Skeletal muscle tissue (tissue), 4 donors: ENCODE data around the gene GABRB1. TPM values are rescaled to one million over a fixed set of nuclear protein-coding genes. Genes with fewer than 3 reads are reported as not detected.

Source experiments
- H3K27ac ChIP-seq: one replicate; pipeline ENCODE4 v1.7.0; 2013; ENCODE audit warnings: mild to moderate bottlenecking, low read depth, low read length, inconsistent platforms
- H3K27me3 ChIP-seq, 3 donors: one replicate each; pipeline ENCODE4 v1.7.0; 2013; ENCODE audit warnings: low read length in 3 of 3; ENCODE audit not compliant: control insufficient read depth in 3 of 3, insufficient read depth in 3 of 3
- H3K36me3 ChIP-seq, 3 donors: one replicate each; pipeline ENCODE4 v1.7.0; 2013; ENCODE audit warnings: low read length in 3 of 3; ENCODE audit not compliant: control insufficient read depth in 3 of 3, insufficient read depth in 3 of 3
- H3K4me1 ChIP-seq, 3 donors: one replicate each; pipeline ENCODE4 v1.7.0; 2013; ENCODE audit warnings: low read length in 3 of 3, mild to moderate bottlenecking in 3 of 3; ENCODE audit not compliant: control insufficient read depth in 3 of 3, insufficient read depth in 3 of 3
- H3K4me3 ChIP-seq, 3 donors: one replicate each; pipeline ENCODE4 v1.7.0; 2013; ENCODE audit warnings: low read length in 3 of 3
- H3K9ac ChIP-seq, 3 donors: one replicate each; pipeline ENCODE4 v1.7.0; 2013; ENCODE audit warnings: low read length in 3 of 3, mild to moderate bottlenecking in 3 of 3, moderate library complexity in 2 of 3, low read depth in 1 of 3
- H3K9me3 ChIP-seq, 3 donors: one replicate each; pipeline ENCODE4 v1.7.0; 2013; ENCODE audit warnings: low read length in 3 of 3; ENCODE audit not compliant: control insufficient read depth in 3 of 3
- total RNA-seq: library from RNA; depleted of rRNA; stranded (reverse); fragments of >200 nt; gene quantifications from one replicate; pipeline ENCODE4 v1.2.3, GENCODE V29; 2014
- donor health status: Osteomylitis.

GABRB1 gene
- total RNA-seq, 1 donor from 2014 or later: not detected

- no peaks in the 10 kb centered on the region for H3K4me1 ChIP-seq
- no peak overlapping the region for H3K4me3 ChIP-seq
- no peaks in the 10 kb centered on the region for H3K27me3 ChIP-seq
- no peak overlapping the region for H3K27ac ChIP-seq
- no peak overlapping the region for H3K9ac ChIP-seq
- no peaks in the 10 kb centered on the region for H3K36me3 ChIP-seq
- no peaks in the 10 kb centered on the region for H3K9me3 ChIP-seq
Observed at GRCh38 chr4:47215759-47216158, 184.4 kb downstream of the GABRB1 start.

- Histone ChIP-seq H3K4me3 (no peak overlapping the region), H3K9ac (no peak overlapping the region), H3K36me3 (no peaks in the 10 kb centered on the region), H3K9me3 (no peaks in the 10 kb centered on the region), H3K27me3 (no peaks in the 10 kb centered on the region), H3K27ac (no peak overlapping the region), H3K4me1 (no peaks in the 10 kb centered on the region)
Observed at GRCh38 chr4:47217291-47217690, 185.9 kb downstream of the GABRB1 start.

- no peak overlapping the region for H3K4me3 ChIP-seq
- no peak overlapping the region for H3K27ac ChIP-seq
- H3K4me1 ChIP-seq: no peaks in the 10 kb centered on the region
- no peaks in the 10 kb centered on the region for H3K36me3 ChIP-seq
- H3K27me3 ChIP-seq: no peaks in the 10 kb centered on the region
- H3K9me3 ChIP-seq: no peaks in the 10 kb centered on the region
- no peak overlapping the region for H3K9ac ChIP-seq
Observed at GRCh38 chr4:47217884-47218283, 186.5 kb downstream of the GABRB1 start.

- H3K36me3 ChIP-seq: no peaks in the 10 kb centered on the region
- no peak overlapping the region for H3K4me3 ChIP-seq
- H3K4me1 ChIP-seq: no peaks in the 10 kb centered on the region
- no peak overlapping the region for H3K9ac ChIP-seq
- no peaks in the 10 kb centered on the region for H3K27me3 ChIP-seq
- H3K9me3 ChIP-seq: no peaks in the 10 kb centered on the region
- H3K27ac ChIP-seq: no peak overlapping the region
Observed at GRCh38 chr4:47218631-47219030, 187.3 kb downstream of the GABRB1 start.

GRCh38 chr4:47219586-47219985, 188.2 kb downstream of the GABRB1 start:
- H3K4me3 ChIP-seq: no peak overlapping the region
- no peak overlapping the region for H3K9ac ChIP-seq
- H3K27me3 ChIP-seq: no peaks in the 10 kb centered on the region
- no peaks in the 10 kb centered on the region for H3K9me3 ChIP-seq
- H3K27ac ChIP-seq: no peak overlapping the region
- H3K4me1 ChIP-seq: no peaks in the 10 kb centered on the region
- no peaks in the 10 kb centered on the region for H3K36me3 ChIP-seq

- Histone ChIP-seq H3K9me3 (no peaks in the 10 kb centered on the region), H3K27me3 (no peaks in the 10 kb centered on the region), H3K4me3 (no peak overlapping the region), H3K9ac (no peak overlapping the region), H3K36me3 (no peaks in the 10 kb centered on the region), H3K27ac (no peak overlapping the region), H3K4me1 (no peaks in the 10 kb centered on the region)
Observed at GRCh38 chr4:47221721-47222120, 190.4 kb downstream of the GABRB1 start.

GRCh38 chr4:47222276-47222675, 190.9 kb downstream of the GABRB1 start:
- H3K9ac ChIP-seq: no peak overlapping the region

GRCh38 chr4:47224361-47224760, 193.0 kb downstream of the GABRB1 start:
- Histone ChIP-seq H3K4me3 (no peak overlapping the region), H3K36me3 (no peaks in the 10 kb centered on the region), H3K27ac (no peak overlapping the region), H3K4me1 (no peaks in the 10 kb centered on the region), H3K9ac (no peak overlapping the region), H3K9me3 (no peaks in the 10 kb centered on the region), H3K27me3 (no peaks in the 10 kb centered on the region)

More at GRCh38 chr4:47222276-47222675, 190.9 kb downstream of the GABRB1 start:
- H3K27me3 ChIP-seq: no peaks in the 10 kb centered on the region
- H3K4me3 ChIP-seq: no peak overlapping the region
- H3K4me1 ChIP-seq: no peaks in the 10 kb centered on the region
- H3K9me3 ChIP-seq: no peaks in the 10 kb centered on the region
- H3K36me3 ChIP-seq: no peaks in the 10 kb centered on the region
- H3K27ac ChIP-seq: no peak overlapping the region

GRCh38 chr4:47235721-47236120, 204.4 kb downstream of the GABRB1 start:
- H3K27me3 ChIP-seq: no peaks in the 10 kb centered on the region
- H3K9ac ChIP-seq: no peak overlapping the region
- H3K4me1 ChIP-seq: no peaks in the 10 kb centered on the region
- H3K4me3 ChIP-seq: no peak overlapping the region
- no peak overlapping the region for H3K27ac ChIP-seq
- no peaks in the 10 kb centered on the region for H3K9me3 ChIP-seq
- no peaks in the 10 kb centered on the region for H3K36me3 ChIP-seq

GRCh38 chr4:47238667-47239066, 207.3 kb downstream of the GABRB1 start:
- Histone ChIP-seq H3K27ac (no peak overlapping the region), H3K4me3 (no peak overlapping the region), H3K9me3 (no peaks in the 10 kb centered on the region), H3K9ac (no peak overlapping the region), H3K4me1 (no peaks in the 10 kb centered on the region), H3K27me3 (no peaks in the 10 kb centered on the region), H3K36me3 (no peaks in the 10 kb centered on the region)

- no peaks in the 10 kb centered on the region for H3K4me1 ChIP-seq
- no peak overlapping the region for H3K4me3 ChIP-seq
- no peaks in the 10 kb centered on the region for H3K36me3 ChIP-seq
- no peaks in the 10 kb centered on the region for H3K9me3 ChIP-seq
- H3K9ac ChIP-seq: no peak overlapping the region
- no peak overlapping the region for H3K27ac ChIP-seq
- H3K27me3 ChIP-seq: no peaks in the 10 kb centered on the region
Observed at GRCh38 chr4:47239649-47240048, 208.3 kb downstream of the GABRB1 start.
